ENCODE data around the gene MYL3. TPM values are rescaled to one million over a fixed set of nuclear protein-coding genes. Genes with fewer than 3 reads are reported as not detected.

Gene MYL3
- total and polyA plus RNA-seq, 2 experiments from 2014 or later: not detected

GRCh38 chr3:46869440-46869839 lies 6.2 kb upstream of the MYL3 start:
- no peak for ATAC-seq
- H3K27ac Mint-ChIP-seq: no peak overlapping the region

GRCh38 chr3:46868948-46869347 lies 5.7 kb upstream of the MYL3 start:
- H3K4me1 ChIP-seq (ENCODE audit: insufficient read depth): no peaks in the 10 kb centered on the region

More at GRCh38 chr3:46869440-46869839, 6.2 kb upstream of the MYL3 start:
- Mint-ChIP-seq H3K4me3 (no peak overlapping the region), H3K9me3 (no peaks in the 10 kb centered on the region), H3K36me3 (ENCODE audit: low read depth) (no peaks in the 10 kb centered on the region), H3K4me1 (peaks cover 10% of the 10 kb centered on the region), H3K27me3 (ENCODE audit: insufficient read depth, low read depth, poor library complexity) (peaks cover 26% of the 10 kb centered on the region)
- H2AFZ ChIP-seq: no peak overlapping the region
- no peaks in the 10 kb centered on the region for H3F3A ChIP-seq (replicated peaks; ENCODE audit: low read depth)
- H3K27ac ChIP-seq (ENCODE audit: low read depth): no peak overlapping the region
- no peaks in the 10 kb centered on the region for H3K27me3 ChIP-seq (ENCODE audit: insufficient read depth)
- H3K36me3 ChIP-seq (ENCODE audit: insufficient read depth): no peaks in the 10 kb centered on the region
- no peak for TF ChIP-seq JUNB (IDR thresholded peaks at IDR 0.05; ENCODE audit: unreplicated experiment)
- TF ChIP-seq POLR2AphosphoS5 (IDR thresholded peaks at IDR 0.05; ENCODE audit: low read depth): no peak
- TF ChIP-seq REST (IDR thresholded peaks at IDR 0.05; ENCODE audit: unreplicated experiment): no peak
- no peak for TF ChIP-seq NANOG (IDR thresholded peaks at IDR 0.05; ENCODE audit: borderline replicate concordance)
- no peak for TF ChIP-seq EZH2 (IDR thresholded peaks at IDR 0.05; ENCODE audit: low read depth, unreplicated experiment)
- TF ChIP-seq ETS1 (IDR thresholded peaks at IDR 0.05): no peak
- no peaks in the 10 kb centered on the region for H3K79me2 ChIP-seq (replicated peaks; ENCODE audit: insufficient read depth)
- H3K4me2 ChIP-seq: no peak overlapping the region
- no peaks in the 10 kb centered on the region for H3K9me2 ChIP-seq (ENCODE audit: insufficient read depth)
- H4K20me1 ChIP-seq (replicated peaks; ENCODE audit: insufficient read depth): no peaks in the 10 kb centered on the region
- no peak overlapping the region for H3K4me3 ChIP-seq
- no peaks in the 10 kb centered on the region for H3K4me1 ChIP-seq (ENCODE audit: insufficient read depth)
- DNase-seq (ENCODE audit: low spot score): no peak

More at GRCh38 chr3:46868948-46869347, 5.7 kb upstream of the MYL3 start:
- Histone ChIP-seq H3K4me3 (no peak overlapping the region), H4K20me1 (replicated peaks; ENCODE audit: insufficient read depth) (no peaks in the 10 kb centered on the region), H2AFZ (no peak overlapping the region), H3K4me2 (no peak overlapping the region), H3K27ac (ENCODE audit: low read depth) (no peak overlapping the region), H3K27me3 (ENCODE audit: insufficient read depth) (no peaks in the 10 kb centered on the region), H3F3A (replicated peaks; ENCODE audit: low read depth) (no peaks in the 10 kb centered on the region), H3K79me2 (replicated peaks; ENCODE audit: insufficient read depth) (no peaks in the 10 kb centered on the region), H3K36me3 (ENCODE audit: insufficient read depth) (no peaks in the 10 kb centered on the region), H3K9me2 (ENCODE audit: insufficient read depth) (no peaks in the 10 kb centered on the region)
- ATAC-seq: no peak
- no peak for DNase-seq (ENCODE audit: low spot score)
- TF ChIP-seq NANOG (IDR thresholded peaks at IDR 0.05; ENCODE audit: borderline replicate concordance) (no peak), CTCF (conservative IDR thresholded peaks at IDR 0.05; ENCODE audit: low read depth in 2 of 2) (no peak), ZNF331 (CRISPR knock-in tag; IDR thresholded peaks at IDR 0.05; ENCODE audit: low read depth) (no peak), EZH2 (IDR thresholded peaks at IDR 0.05; ENCODE audit: low read depth, unreplicated experiment) (no peak), STAT1 (IDR thresholded peaks at IDR 0.05; ENCODE audit: unreplicated experiment) (no peak)
- Mint-ChIP-seq H3K4me3 (no peak overlapping the region), H3K9me3 (no peaks in the 10 kb centered on the region), H3K4me1 (peaks cover 7% of the 10 kb centered on the region), H3K27me3 (ENCODE audit: insufficient read depth, low read depth, poor library complexity) (peaks cover 22% of the 10 kb centered on the region), H3K36me3 (ENCODE audit: low read depth) (no peaks in the 10 kb centered on the region), H3K27ac (no peak overlapping the region)
